Measurements from ENCODE around the gene NAIF1.

- TF ChIP-seq POLR2A (IDR thresholded peaks at IDR 0.05): no peak
- TF ChIP-seq CTCF (IDR thresholded peaks at IDR 0.05): no peak
Observed at GRCh38 chr9:128053560-128053959, 13.6 kb downstream of the NAIF1 start.

Data from vagina (tissue), 2 donors.